ENCODE measurements around the gene KCTD12. TPM values are rescaled to one million over a fixed set of nuclear protein-coding genes. Genes with fewer than 3 reads are reported as not detected.

KCTD12 gene
- total and polyA plus RNA-seq, 2 experiments from 2014 or later: 9.1 to 70.5 TPM

- H3K9me2 ChIP-seq (replicated peaks; ENCODE audit: insufficient read depth): no peaks in the 10 kb centered on the region
- H2AFZ ChIP-seq: no peak overlapping the region
- no peaks in the 10 kb centered on the region for H3K9me3 ChIP-seq (ENCODE audit: low read depth)
- no peaks in the 10 kb centered on the region for H4K20me1 ChIP-seq (ENCODE audit: insufficient read depth, poor library complexity, severe bottlenecking)
- H3K4me2 ChIP-seq: no peak overlapping the region
- H3K36me3 ChIP-seq (replicated peaks; ENCODE audit: insufficient read depth, low read depth): no peaks in the 10 kb centered on the region
- no peak overlapping the region for H3K27ac ChIP-seq
- peaks cover 4% of the 10 kb centered on the region for H3K4me1 ChIP-seq (ENCODE audit: insufficient read depth)
- TF ChIP-seq CTCF (IDR thresholded peaks at IDR 0.05; ENCODE audit: poor library complexity) (no peak), EZH2 (IDR thresholded peaks at IDR 0.05; ENCODE audit: borderline replicate concordance) (no peak), EZH2phosphoT487 (IDR thresholded peaks at IDR 0.05; ENCODE audit: low read depth, severe bottlenecking, unreplicated experiment) (no peak)
- no peak overlapping the region for H3K4me3 ChIP-seq
- 82% methylated on average over 4 of the region's 4 CpGs for WGBS (ENCODE audit: low lambda C conversion rate, missing lambda C conversion rate)
- DNase-seq (ENCODE audit: low spot score): no peak
- no peaks in the 10 kb centered on the region for H3K27me3 ChIP-seq
- H3K79me2 ChIP-seq: no peaks in the 10 kb centered on the region
These were observed 32.1 kb downstream of the KCTD12 start for GRCh38 chr13:76853921-76854608.

- Histone ChIP-seq H3K4me2 (no peak overlapping the region), H3K27ac (no peak overlapping the region), H3K4me1 (ENCODE audit: insufficient read depth) (peaks cover 4% of the 10 kb centered on the region), H3K27me3 (no peaks in the 10 kb centered on the region), H3K36me3 (replicated peaks; ENCODE audit: insufficient read depth, low read depth) (no peaks in the 10 kb centered on the region), H4K20me1 (ENCODE audit: insufficient read depth, poor library complexity, severe bottlenecking) (no peaks in the 10 kb centered on the region), H3K4me3 (no peak overlapping the region), H3K9me3 (ENCODE audit: low read depth) (no peaks in the 10 kb centered on the region), H2AFZ (no peak overlapping the region), H3K79me2 (no peaks in the 10 kb centered on the region), H3K9me2 (replicated peaks; ENCODE audit: insufficient read depth) (no peaks in the 10 kb centered on the region)
- DNase-seq (ENCODE audit: low spot score): no peak
- WGBS (ENCODE audit: low lambda C conversion rate, missing lambda C conversion rate): 96% methylated on average over 1 of the region's 1 CpG
- TF ChIP-seq EZH2 (IDR thresholded peaks at IDR 0.05; ENCODE audit: borderline replicate concordance): no peak
- TF ChIP-seq CTCF (IDR thresholded peaks at IDR 0.05; ENCODE audit: poor library complexity): no peak
- TF ChIP-seq EZH2phosphoT487 (IDR thresholded peaks at IDR 0.05; ENCODE audit: low read depth, severe bottlenecking, unreplicated experiment): no peak
These were observed 32.7 kb downstream of the KCTD12 start for GRCh38 chr13:76853481-76853880.

GRCh38 chr13:76852986-76853385 is 33.2 kb downstream of the KCTD12 start:
- Histone ChIP-seq H3K4me1 (ENCODE audit: insufficient read depth) (peaks cover 4% of the 10 kb centered on the region), H3K4me2 (no peak overlapping the region), H3K79me2 (no peaks in the 10 kb centered on the region), H3K36me3 (replicated peaks; ENCODE audit: insufficient read depth, low read depth) (no peaks in the 10 kb centered on the region), H3K9me3 (ENCODE audit: low read depth) (no peaks in the 10 kb centered on the region), H3K9me2 (replicated peaks; ENCODE audit: insufficient read depth) (no peaks in the 10 kb centered on the region), H3K4me3 (no peak overlapping the region), H3K27ac (no peak overlapping the region), H3K27me3 (no peaks in the 10 kb centered on the region), H2AFZ (no peak overlapping the region), H4K20me1 (ENCODE audit: insufficient read depth, poor library complexity, severe bottlenecking) (no peaks in the 10 kb centered on the region)
- no peak for DNase-seq (ENCODE audit: low spot score)
- no peak for TF ChIP-seq EZH2phosphoT487 (IDR thresholded peaks at IDR 0.05; ENCODE audit: low read depth, severe bottlenecking, unreplicated experiment)
- TF ChIP-seq CTCF (IDR thresholded peaks at IDR 0.05; ENCODE audit: poor library complexity): no peak
- TF ChIP-seq EZH2 (IDR thresholded peaks at IDR 0.05; ENCODE audit: borderline replicate concordance): no peak
- 71% methylated on average over 2 of the region's 2 CpGs for WGBS (ENCODE audit: low lambda C conversion rate, missing lambda C conversion rate)

Data from hepatocyte (in vitro differentiated cells).